ENCODE measurements around the gene BANF1. TPM values are rescaled to one million over a fixed set of nuclear protein-coding genes. Genes with fewer than 3 reads are reported as not detected.

The BANF1 gene
- total and polyA plus RNA-seq, 2 experiments from 2014 or later, result 22.8 to 197 TPM

DNA sequence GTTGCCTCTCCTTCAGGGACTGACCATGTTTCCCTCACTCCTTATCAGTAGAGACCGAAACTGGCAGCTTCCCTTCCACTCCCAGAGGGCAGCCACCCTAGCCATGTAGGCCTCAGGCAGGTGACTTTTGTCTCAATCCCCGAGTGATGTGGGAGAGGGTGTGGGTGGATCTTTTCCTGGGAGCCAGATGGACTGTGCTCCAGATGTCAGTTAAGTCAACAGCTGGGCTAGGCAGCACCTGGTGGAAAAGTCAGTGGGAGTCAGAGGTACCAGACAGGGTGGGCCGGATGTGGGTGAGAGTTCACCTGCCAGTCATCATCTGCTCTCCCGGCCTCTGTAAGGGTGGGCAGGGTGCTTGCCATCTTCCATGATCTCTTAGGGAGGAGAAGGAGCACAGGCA is 1.9 kb downstream of the BANF1 start:
- H3K27me3 ChIP-seq, result no peaks in the 10 kb centered on the region
- H3K4me2 ChIP-seq, result no peak overlapping the region
- 96% methylated on average over 4 of the region's 4 CpGs for WGBS (ENCODE audit: low lambda C conversion rate, missing lambda C conversion rate)
- no peaks in the 10 kb centered on the region for H3K9me3 ChIP-seq (ENCODE audit: low read depth)
- H3K27ac ChIP-seq, result no peak overlapping the region
- H2AFZ ChIP-seq, result no peak overlapping the region
- DNase-seq (ENCODE audit: low spot score), result no peak
- no peaks in the 10 kb centered on the region for H4K20me1 ChIP-seq (ENCODE audit: insufficient read depth, poor library complexity, severe bottlenecking)
- TF ChIP-seq EZH2 (IDR thresholded peaks at IDR 0.05; ENCODE audit: borderline replicate concordance) (no peak), CTCF (IDR thresholded peaks at IDR 0.05; ENCODE audit: poor library complexity) (no peak), EZH2phosphoT487 (IDR thresholded peaks at IDR 0.05; ENCODE audit: low read depth, severe bottlenecking, unreplicated experiment) (no peak)
- H3K9me2 ChIP-seq (replicated peaks; ENCODE audit: insufficient read depth), result no peaks in the 10 kb centered on the region
- H3K36me3 ChIP-seq (replicated peaks; ENCODE audit: insufficient read depth, low read depth), result no peaks in the 10 kb centered on the region
- H3K4me1 ChIP-seq (ENCODE audit: insufficient read depth), result no peaks in the 10 kb centered on the region
- peaks cover 44% of the 10 kb centered on the region for H3K79me2 ChIP-seq
- no peak overlapping the region for H3K4me3 ChIP-seq

GRCh38 chr11:66006134-66006890 is 4.0 kb downstream of the BANF1 start:
- peaks cover 24% of the 10 kb centered on the region for H3K79me2 ChIP-seq
- WGBS (ENCODE audit: low lambda C conversion rate, missing lambda C conversion rate), result 87% methylated on average over 13 of the region's 13 CpGs
- H3K27ac ChIP-seq, result no peak overlapping the region
- H3K36me3 ChIP-seq (replicated peaks; ENCODE audit: insufficient read depth, low read depth), result no peaks in the 10 kb centered on the region
- TF ChIP-seq CTCF (IDR thresholded peaks at IDR 0.05; ENCODE audit: poor library complexity) (no peak), EZH2phosphoT487 (IDR thresholded peaks at IDR 0.05; ENCODE audit: low read depth, severe bottlenecking, unreplicated experiment) (no peak), EZH2 (IDR thresholded peaks at IDR 0.05; ENCODE audit: borderline replicate concordance) (no peak)
- H3K27me3 ChIP-seq, result peaks cover 9% of the 10 kb centered on the region
- DNase-seq (ENCODE audit: low spot score), result no peak
- no peaks in the 10 kb centered on the region for H3K4me1 ChIP-seq (ENCODE audit: insufficient read depth)
- no peaks in the 10 kb centered on the region for H3K9me3 ChIP-seq (ENCODE audit: low read depth)
- H3K4me3 ChIP-seq, result no peak overlapping the region
- H2AFZ ChIP-seq, result no peak overlapping the region
- no peaks in the 10 kb centered on the region for H3K9me2 ChIP-seq (replicated peaks; ENCODE audit: insufficient read depth)
- no peaks in the 10 kb centered on the region for H4K20me1 ChIP-seq (ENCODE audit: insufficient read depth, poor library complexity, severe bottlenecking)
- no peak overlapping the region for H3K4me2 ChIP-seq

DNA sequence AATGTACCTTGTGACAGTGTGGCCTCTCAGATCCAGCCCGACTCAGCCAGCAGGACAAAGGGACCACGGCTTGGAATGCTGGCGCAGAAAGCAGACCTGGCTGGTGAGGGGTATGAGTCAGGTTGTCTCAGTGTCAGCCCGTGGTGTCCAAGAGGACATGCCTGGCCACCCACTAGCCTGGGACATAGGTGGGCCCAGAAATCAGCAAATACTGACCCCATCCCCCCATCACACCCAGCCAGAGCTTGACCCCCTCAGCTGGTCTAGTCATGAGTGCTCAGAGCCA is 4.5 kb downstream of the BANF1 start:
- Histone ChIP-seq H3K4me3 (no peak overlapping the region), H3K27me3 (peaks cover 15% of the 10 kb centered on the region), H3K36me3 (replicated peaks; ENCODE audit: insufficient read depth, low read depth) (no peaks in the 10 kb centered on the region), H3K4me1 (ENCODE audit: insufficient read depth) (no peaks in the 10 kb centered on the region), H3K9me3 (ENCODE audit: low read depth) (no peaks in the 10 kb centered on the region), H3K27ac (no peak overlapping the region), H3K79me2 (peaks cover 19% of the 10 kb centered on the region), H2AFZ (no peak overlapping the region), H4K20me1 (ENCODE audit: insufficient read depth, poor library complexity, severe bottlenecking) (no peaks in the 10 kb centered on the region), H3K9me2 (replicated peaks; ENCODE audit: insufficient read depth) (no peaks in the 10 kb centered on the region), H3K4me2 (no peak overlapping the region)
- TF ChIP-seq CTCF (IDR thresholded peaks at IDR 0.05; ENCODE audit: poor library complexity), result no peak
- no peak for TF ChIP-seq EZH2phosphoT487 (IDR thresholded peaks at IDR 0.05; ENCODE audit: low read depth, severe bottlenecking, unreplicated experiment)
- no peak for TF ChIP-seq EZH2 (IDR thresholded peaks at IDR 0.05; ENCODE audit: borderline replicate concordance)
- 70% methylated on average over 4 of the region's 4 CpGs for WGBS (ENCODE audit: low lambda C conversion rate, missing lambda C conversion rate)
- DNase-seq (ENCODE audit: low spot score), result no peak
